Measurements from ENCODE around the gene SEM1. TPM values are rescaled to one million over a fixed set of nuclear protein-coding genes. Genes with fewer than 3 reads are reported as not detected.

The SEM1 gene
- total RNA-seq, 1 experiment from 2014 or later = 73.3 TPM

DNA sequence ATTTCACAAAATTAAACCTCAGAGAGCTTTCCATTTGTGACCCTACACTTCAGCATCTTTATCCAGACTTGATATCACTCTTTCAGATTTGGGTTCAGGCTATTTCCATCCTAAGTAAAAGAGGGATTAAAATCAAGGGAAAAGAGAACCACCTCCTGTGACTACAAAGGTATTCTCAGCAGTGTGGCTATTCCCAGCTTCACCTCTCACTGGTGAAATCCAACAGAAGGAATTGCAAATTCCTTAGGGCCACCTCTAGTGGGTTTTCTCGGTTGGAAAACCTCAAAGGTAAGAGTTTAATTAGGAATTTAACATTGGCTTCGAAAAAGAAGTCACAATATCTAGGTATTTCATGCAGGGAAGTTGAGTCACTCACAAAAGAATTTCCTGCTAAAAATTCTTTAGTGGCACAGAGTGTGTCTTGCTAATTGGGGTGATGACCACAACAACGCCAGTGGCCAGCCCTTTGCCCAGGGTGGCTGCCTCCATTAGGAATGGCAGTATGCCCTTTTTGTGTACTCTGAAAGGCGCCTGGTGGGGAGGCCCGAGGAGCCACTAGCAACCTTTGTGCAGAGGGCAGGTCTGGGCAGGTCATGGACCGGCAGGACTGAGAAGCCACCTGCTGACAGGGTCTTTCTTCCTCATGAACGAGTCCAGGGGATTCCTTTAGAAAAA lies 52.2 kb downstream of the SEM1 start:
- ChIA-PET CTCF (no interaction called here), POLR2A (no interaction called here)
- Mint-ChIP-seq H3K27me3 (ENCODE audit: low read depth) (no peaks in the 10 kb centered on the region), H3K4me1 (peaks cover 37% of the 10 kb centered on the region), H3K9me3 (peaks cover 17% of the 10 kb centered on the region), H3K27ac (no peak overlapping the region), H3K36me3 (0 out of 2 replicates have a peak, but pooled peaks cover 2% of the 10 kb centered on the region), H3K4me3 (no peak overlapping the region)
- TF ChIP-seq, protein P1, sequence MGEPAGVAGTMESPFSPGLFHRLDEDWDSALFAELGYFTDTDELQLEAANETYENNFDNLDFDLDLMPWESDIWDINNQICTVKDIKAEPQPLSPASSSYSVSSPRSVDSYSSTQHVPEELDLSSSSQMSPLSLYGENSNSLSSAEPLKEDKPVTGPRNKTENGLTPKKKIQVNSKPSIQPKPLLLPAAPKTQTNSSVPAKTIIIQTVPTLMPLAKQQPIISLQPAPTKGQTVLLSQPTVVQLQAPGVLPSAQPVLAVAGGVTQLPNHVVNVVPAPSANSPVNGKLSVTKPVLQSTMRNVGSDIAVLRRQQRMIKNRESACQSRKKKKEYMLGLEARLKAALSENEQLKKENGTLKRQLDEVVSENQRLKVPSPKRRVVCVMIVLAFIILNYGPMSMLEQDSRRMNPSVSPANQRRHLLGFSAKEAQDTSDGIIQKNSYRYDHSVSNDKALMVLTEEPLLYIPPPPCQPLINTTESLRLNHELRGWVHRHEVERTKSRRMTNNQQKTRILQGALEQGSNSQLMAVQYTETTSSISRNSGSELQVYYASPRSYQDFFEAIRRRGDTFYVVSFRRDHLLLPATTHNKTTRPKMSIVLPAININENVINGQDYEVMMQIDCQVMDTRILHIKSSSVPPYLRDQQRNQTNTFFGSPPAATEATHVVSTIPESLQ (CRISPR knock-in tag; IDR thresholded peaks at IDR 0.05) = no peak
- TF ChIP-seq ETV6 (CRISPR knock-in tag; IDR thresholded peaks at IDR 0.05) = peak; percentile 58; the same call in 1 of the 2 replicates
- ATAC-seq (peak; percentile 89), DNase-seq (ENCODE audit: low spot score) (peak; percentile 36)

DNA sequence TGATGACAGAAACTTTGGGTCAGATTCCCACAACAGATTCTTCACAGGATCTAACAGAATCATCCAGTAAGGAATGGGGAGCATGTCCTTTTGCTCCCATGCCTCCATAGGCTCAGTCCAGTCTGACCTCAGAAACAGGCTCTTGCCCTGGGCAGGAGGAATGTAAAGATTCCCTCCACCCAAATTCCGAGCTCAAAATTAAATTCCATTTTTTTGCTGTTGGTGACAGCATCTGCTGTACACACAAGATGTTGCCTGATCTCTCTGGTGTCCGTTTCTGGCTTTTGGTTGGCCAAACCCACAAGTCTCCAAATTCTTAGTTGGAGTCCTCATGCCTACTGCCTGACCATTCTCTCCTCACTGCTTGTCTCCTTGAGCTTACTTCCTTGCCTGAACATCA lies 53.7 kb downstream of the SEM1 start:
- H3K4me3 Mint-ChIP-seq = no peak overlapping the region
- DNase-seq (ENCODE audit: low spot score) (no peak), ATAC-seq (no peak)
- CTCF ChIA-PET = no interaction called here
- H3K4me1 Mint-ChIP-seq = peaks cover 41% of the 10 kb centered on the region
- no peak overlapping the region for H3K27ac Mint-ChIP-seq
- peaks cover 14% of the 10 kb centered on the region for H3K9me3 Mint-ChIP-seq
- TF ChIP-seq ZNF317 (CRISPR knock-in tag; IDR thresholded peaks at IDR 0.05; ENCODE audit: borderline replicate concordance, low read depth) (no peak), MYBL2 (CRISPR knock-in tag; IDR thresholded peaks at IDR 0.05) (no peak), ZNF671 (CRISPR knock-in tag; IDR thresholded peaks at IDR 0.05) (no peak), SMAD3 (CRISPR knock-in tag; IDR thresholded peaks at IDR 0.05; ENCODE audit: borderline replicate concordance) (no peak), NR3C1 (CRISPR knock-in tag; conservative IDR thresholded peaks at IDR 0.05; ENCODE audit: low read depth) (no peak), ZNF121 (CRISPR knock-in tag; IDR thresholded peaks at IDR 0.05) (no peak), NFE2L1 (CRISPR knock-in tag; IDR thresholded peaks at IDR 0.05) (no peak), NR2C2 (CRISPR knock-in tag; IDR thresholded peaks at IDR 0.05) (no peak), PRRX2 (CRISPR knock-in tag; IDR thresholded peaks at IDR 0.05) (no peak), FOXP4 (CRISPR knock-in tag; IDR thresholded peaks at IDR 0.05) (no peak), TCF7 (CRISPR knock-in tag; IDR thresholded peaks at IDR 0.05; ENCODE audit: low read depth) (no peak), TEAD1 (CRISPR knock-in tag; IDR thresholded peaks at IDR 0.05) (no peak), ZNF138 (CRISPR knock-in tag; conservative IDR thresholded peaks at IDR 0.05) (no peak)
- TF ChIP-seq, protein P2, sequence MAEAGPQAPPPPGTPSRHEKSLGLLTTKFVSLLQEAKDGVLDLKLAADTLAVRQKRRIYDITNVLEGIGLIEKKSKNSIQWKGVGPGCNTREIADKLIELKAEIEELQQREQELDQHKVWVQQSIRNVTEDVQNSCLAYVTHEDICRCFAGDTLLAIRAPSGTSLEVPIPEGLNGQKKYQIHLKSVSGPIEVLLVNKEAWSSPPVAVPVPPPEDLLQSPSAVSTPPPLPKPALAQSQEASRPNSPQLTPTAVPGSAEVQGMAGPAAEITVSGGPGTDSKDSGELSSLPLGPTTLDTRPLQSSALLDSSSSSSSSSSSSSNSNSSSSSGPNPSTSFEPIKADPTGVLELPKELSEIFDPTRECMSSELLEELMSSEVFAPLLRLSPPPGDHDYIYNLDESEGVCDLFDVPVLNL (CRISPR knock-in tag; IDR thresholded peaks at IDR 0.05; ENCODE audit: borderline replicate concordance, low read depth) = no peak
- TF ChIP-seq, protein P3, sequence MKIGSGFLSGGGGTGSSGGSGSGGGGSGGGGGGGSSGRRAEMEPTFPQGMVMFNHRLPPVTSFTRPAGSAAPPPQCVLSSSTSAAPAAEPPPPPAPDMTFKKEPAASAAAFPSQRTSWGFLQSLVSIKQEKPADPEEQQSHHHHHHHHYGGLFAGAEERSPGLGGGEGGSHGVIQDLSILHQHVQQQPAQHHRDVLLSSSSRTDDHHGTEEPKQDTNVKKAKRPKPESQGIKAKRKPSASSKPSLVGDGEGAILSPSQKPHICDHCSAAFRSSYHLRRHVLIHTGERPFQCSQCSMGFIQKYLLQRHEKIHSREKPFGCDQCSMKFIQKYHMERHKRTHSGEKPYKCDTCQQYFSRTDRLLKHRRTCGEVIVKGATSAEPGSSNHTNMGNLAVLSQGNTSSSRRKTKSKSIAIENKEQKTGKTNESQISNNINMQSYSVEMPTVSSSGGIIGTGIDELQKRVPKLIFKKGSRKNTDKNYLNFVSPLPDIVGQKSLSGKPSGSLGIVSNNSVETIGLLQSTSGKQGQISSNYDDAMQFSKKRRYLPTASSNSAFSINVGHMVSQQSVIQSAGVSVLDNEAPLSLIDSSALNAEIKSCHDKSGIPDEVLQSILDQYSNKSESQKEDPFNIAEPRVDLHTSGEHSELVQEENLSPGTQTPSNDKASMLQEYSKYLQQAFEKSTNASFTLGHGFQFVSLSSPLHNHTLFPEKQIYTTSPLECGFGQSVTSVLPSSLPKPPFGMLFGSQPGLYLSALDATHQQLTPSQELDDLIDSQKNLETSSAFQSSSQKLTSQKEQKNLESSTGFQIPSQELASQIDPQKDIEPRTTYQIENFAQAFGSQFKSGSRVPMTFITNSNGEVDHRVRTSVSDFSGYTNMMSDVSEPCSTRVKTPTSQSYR (CRISPR knock-in tag; IDR thresholded peaks at IDR 0.05) = no peak
- TF ChIP-seq, protein P4, sequence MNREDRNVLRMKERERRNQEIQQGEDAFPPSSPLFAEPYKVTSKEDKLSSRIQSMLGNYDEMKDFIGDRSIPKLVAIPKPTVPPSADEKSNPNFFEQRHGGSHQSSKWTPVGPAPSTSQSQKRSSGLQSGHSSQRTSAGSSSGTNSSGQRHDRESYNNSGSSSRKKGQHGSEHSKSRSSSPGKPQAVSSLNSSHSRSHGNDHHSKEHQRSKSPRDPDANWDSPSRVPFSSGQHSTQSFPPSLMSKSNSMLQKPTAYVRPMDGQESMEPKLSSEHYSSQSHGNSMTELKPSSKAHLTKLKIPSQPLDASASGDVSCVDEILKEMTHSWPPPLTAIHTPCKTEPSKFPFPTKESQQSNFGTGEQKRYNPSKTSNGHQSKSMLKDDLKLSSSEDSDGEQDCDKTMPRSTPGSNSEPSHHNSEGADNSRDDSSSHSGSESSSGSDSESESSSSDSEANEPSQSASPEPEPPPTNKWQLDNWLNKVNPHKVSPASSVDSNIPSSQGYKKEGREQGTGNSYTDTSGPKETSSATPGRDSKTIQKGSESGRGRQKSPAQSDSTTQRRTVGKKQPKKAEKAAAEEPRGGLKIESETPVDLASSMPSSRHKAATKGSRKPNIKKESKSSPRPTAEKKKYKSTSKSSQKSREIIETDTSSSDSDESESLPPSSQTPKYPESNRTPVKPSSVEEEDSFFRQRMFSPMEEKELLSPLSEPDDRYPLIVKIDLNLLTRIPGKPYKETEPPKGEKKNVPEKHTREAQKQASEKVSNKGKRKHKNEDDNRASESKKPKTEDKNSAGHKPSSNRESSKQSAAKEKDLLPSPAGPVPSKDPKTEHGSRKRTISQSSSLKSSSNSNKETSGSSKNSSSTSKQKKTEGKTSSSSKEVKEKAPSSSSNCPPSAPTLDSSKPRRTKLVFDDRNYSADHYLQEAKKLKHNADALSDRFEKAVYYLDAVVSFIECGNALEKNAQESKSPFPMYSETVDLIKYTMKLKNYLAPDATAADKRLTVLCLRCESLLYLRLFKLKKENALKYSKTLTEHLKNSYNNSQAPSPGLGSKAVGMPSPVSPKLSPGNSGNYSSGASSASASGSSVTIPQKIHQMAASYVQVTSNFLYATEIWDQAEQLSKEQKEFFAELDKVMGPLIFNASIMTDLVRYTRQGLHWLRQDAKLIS (CRISPR knock-in tag; IDR thresholded peaks at IDR 0.05; ENCODE audit: borderline replicate concordance) = no peak
- POLR2A ChIA-PET = no interaction called here
- no peaks in the 10 kb centered on the region for H3K27me3 Mint-ChIP-seq (ENCODE audit: low read depth)
- H3K36me3 Mint-ChIP-seq = peaks cover 2% of the 10 kb centered on the region; the same call in 1 of the 2 replicates

Measured in WTC11 (cell line).